Measurements from ENCODE around the gene ACP6.

GRCh38 chr1:147717051-147717705, 46.9 kb upstream of the ACP6 start:
- no peak for TF ChIP-seq ERG (CRISPR knock-in tag; IDR thresholded peaks at IDR 0.05)
- no peak for TF ChIP-seq CTCF (IDR thresholded peaks at IDR 0.05)
- TF ChIP-seq TP53 (CRISPR knock-in tag; IDR thresholded peaks at IDR 0.05): no peak
- TF ChIP-seq AFF4 (CRISPR knock-in tag; IDR thresholded peaks at IDR 0.05; ENCODE audit: borderline replicate concordance): no peak
- TF ChIP-seq MAX (CRISPR knock-in tag; IDR thresholded peaks at IDR 0.05): no peak
- TF ChIP-seq ZNF423 (CRISPR knock-in tag; IDR thresholded peaks at IDR 0.05): no peak
- TF ChIP-seq ZNF121 (CRISPR knock-in tag; IDR thresholded peaks at IDR 0.05): no peak
- TF ChIP-seq ATF2 (CRISPR knock-in tag; IDR thresholded peaks at IDR 0.05; ENCODE audit: borderline replicate concordance, low read depth): no peak
- TF ChIP-seq CREB1 (CRISPR knock-in tag; IDR thresholded peaks at IDR 0.05): no peak
- no peak for TF ChIP-seq NR3C1 (CRISPR knock-in tag; conservative IDR thresholded peaks at IDR 0.05; ENCODE audit: low read depth)
- TF ChIP-seq E2F4 (CRISPR knock-in tag; IDR thresholded peaks at IDR 0.05; ENCODE audit: borderline replicate concordance, low read depth): no peak
- no peak for TF ChIP-seq IRF1 (CRISPR knock-in tag; IDR thresholded peaks at IDR 0.05)

All from WTC11 (cell line).